ENCODE data around the gene PHF19.

PHF19 gene

DNA sequence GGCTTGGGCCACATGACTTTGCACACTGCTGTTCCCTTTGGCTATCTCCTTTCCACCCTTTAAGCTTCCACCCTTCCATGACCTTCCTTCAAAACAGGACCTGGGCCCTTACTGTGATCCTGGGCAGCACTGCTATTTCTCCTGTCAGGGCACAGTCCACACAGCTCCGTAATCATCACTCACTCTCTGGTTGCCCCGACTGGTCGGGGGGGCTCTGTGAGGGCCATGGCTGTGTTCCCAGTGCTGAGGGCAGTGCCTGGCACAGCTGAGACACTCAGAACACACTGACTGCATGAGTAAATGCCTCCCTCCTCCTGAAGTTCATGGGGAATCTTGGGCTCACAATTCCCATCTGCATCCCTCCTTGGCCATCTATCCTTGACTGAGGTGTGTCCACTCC is 37.4 kb upstream of the PHF19 start:
- no peak for DNase-seq (ENCODE audit: extremely low read depth in 1 of 2, low read depth in 1 of 2)

DNA sequence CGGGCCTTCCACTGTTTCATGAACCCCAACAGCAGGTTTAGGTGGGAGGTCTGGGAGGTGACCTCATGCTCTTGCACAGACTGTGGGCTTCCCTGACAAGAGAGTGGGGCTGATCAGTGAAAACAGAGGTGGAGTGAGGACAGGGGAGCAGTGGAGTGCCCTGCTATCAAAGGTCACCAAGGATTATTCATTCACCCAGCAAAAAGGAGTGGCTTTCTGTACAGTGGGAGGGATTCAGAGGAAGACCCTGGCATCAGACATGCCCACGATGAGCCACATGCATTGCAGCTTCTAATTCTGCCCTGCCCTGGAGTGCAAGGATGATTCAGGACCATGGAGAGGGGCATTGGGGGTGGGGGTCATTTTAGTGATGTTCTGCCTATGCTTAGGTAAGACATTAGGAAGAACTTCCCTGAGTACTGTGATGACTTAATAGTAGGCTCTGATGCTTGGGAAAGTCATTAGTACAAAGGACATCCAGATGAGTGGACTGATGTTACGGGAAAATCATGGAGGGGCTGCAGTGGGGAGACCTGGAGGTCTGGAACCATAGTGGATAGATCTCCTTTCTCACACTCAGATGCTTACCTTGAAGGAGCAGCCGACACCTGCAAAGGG is 36.8 kb upstream of the PHF19 start:
- DNase-seq (ENCODE audit: extremely low read depth in 1 of 2, low read depth in 1 of 2) = no peak

DNA sequence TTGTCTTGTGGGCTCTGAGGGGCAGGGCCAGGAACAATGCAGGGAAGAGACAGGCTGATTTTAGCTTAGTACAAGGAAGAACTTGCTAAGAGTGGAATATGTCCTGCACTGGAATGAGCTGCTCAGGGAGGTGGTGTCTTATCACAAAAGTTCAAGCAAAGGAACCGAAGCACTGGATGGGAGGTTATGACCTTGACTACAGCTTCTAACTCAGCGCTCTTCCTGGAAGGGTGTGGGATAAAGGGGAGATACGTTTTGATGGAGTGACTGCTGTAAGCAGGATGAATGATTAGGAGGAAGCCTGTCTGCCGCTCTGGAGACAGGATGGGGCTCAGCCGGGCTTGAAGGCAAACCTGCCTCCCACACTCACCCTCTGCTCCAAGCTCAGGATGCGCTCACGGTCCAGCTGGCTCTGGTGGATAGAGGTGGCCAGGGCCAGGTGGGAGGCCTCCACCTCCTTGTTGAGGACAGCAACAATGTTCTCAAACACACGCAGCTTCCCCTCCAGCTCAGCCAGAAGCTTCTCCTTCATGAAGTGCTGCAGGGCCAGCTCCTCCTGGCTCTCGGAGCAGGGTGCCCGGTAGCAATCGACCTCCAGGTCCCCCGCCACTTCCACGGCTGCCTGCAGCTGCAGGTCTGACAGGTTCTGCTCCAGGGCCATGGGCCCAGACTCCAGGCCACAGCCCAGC is 36.1 kb upstream of the PHF19 start:
- DNase-seq (ENCODE audit: extremely low read depth in 1 of 2, low read depth in 1 of 2) = no peak

DNA sequence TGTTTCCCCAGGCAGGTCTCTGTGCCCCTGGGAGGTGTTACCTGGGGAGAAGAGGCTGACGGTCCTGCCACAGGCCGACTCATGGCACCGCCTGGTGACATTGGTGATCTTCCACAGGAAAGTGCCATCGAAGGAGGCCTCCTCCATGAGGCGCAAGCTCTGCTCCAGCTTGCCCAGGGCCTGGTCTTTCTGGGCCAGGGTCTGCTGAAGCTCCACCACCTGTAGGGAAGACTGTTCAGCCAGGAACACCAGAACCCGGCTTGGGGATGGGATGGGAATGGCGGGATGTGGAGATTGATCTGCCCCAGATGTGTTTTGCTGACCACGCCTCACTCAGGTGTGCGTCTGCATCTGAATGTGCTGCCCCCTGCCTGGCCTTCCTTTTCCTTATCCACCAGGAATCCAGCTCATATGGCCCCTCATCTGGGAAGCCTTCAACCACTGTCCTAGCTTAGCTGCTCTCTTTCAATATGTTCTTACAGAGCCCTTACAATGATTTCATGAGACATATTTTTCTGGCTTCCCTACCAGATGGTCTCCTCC is 34.4 kb upstream of the PHF19 start:
- DNase-seq (ENCODE audit: extremely low read depth in 1 of 2, low read depth in 1 of 2) = no peak

DNA sequence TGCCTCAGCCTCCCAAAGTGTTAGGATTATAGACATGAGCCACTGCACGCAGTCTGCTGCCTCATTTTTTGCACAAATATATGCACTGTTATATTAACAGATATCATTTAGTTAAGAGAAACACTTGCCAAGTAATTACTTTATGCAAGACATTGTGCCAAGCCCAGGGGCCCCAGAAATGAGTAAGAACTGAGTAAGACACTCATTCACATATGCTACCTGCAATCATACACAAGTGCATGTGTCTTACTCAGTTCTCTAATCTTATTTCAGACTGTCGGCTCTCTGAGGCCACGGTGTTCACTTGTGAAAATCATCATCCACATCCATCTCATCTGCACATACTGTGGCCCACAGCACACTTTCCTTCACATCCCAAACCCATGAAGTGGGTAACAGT is 33.7 kb upstream of the PHF19 start:
- no peak for DNase-seq (ENCODE audit: extremely low read depth in 1 of 2, low read depth in 1 of 2)

DNA sequence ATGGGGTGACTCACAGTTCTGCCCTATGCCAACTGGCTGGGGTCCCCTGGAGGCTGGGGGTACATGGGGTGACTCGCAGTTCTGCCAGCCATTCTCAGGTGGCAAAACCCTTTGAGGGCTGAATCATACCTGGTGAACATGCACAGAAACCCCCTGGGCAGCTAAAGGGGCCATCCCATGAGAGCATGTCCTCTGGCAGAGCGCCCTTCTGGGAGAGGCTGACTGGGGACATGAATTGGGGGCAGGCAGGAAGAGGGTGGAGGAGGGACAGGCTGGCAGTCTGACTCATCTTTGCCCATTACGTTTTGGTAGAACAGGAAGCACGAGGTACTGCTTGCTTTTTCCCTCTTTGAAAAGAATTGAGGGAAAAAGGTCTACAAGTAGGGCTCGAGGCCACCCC is 32.9 kb upstream of the PHF19 start:
- no peak for DNase-seq (ENCODE audit: extremely low read depth in 1 of 2, low read depth in 1 of 2)

DNA sequence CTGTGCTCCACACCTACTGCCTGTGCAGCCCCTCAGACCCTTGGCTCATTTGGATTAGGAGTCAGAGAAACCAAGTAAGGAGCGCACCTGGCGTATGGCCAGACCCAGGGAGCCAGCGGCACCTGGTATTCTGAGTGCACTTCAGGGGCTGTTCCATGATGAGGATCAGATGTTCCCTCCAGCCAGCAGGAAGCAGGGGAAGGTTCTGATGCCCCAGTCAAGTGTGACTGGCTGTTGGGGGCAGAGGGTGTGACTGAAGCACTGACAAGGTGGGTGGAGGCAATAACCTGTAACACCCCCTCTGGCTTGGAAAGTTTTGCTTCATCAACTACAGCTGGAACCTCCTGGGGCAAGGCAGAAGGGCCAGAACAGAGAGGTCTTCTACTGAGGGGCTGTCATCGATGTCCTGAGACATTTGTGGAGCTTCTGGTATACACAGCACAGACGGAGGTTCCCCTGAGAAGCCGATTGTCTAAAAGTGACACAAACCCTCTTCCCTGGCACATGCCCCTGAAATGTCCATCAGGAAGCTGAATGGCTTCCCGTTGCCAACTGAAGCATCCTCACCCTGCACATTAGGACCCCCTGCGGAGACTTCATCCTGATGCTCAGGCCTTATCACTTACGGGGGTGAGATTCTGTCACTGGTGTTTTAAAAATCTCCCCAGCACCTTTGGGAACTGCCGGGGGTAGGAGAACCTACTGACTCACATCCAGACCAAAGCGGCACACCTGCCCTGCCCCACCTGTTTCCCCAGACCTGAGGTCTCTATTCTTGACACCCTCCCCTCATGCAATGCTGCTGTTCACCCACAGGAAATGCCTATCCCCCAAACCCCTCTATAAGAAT is 28.6 kb upstream of the PHF19 start:
- no peak for DNase-seq (ENCODE audit: extremely low read depth in 1 of 2, low read depth in 1 of 2)

DNA sequence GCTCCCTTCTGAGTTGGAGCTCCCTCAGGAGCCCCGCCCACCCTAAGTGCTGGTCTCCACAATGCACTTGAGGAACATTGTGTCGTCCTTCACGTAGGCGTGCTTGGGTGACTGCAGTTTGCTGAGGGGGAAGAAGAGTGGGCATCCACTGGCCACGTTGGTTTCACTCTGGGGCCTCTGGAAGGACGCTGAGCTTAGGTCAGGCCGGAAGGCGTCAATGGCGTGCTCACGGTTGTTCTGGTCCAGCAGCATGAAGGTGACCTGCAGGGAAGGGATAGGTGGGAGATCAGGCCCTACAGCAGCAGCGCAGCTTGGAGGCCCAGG is 28.0 kb upstream of the PHF19 start:
- no peak for DNase-seq (ENCODE audit: extremely low read depth in 1 of 2, low read depth in 1 of 2)

DNA sequence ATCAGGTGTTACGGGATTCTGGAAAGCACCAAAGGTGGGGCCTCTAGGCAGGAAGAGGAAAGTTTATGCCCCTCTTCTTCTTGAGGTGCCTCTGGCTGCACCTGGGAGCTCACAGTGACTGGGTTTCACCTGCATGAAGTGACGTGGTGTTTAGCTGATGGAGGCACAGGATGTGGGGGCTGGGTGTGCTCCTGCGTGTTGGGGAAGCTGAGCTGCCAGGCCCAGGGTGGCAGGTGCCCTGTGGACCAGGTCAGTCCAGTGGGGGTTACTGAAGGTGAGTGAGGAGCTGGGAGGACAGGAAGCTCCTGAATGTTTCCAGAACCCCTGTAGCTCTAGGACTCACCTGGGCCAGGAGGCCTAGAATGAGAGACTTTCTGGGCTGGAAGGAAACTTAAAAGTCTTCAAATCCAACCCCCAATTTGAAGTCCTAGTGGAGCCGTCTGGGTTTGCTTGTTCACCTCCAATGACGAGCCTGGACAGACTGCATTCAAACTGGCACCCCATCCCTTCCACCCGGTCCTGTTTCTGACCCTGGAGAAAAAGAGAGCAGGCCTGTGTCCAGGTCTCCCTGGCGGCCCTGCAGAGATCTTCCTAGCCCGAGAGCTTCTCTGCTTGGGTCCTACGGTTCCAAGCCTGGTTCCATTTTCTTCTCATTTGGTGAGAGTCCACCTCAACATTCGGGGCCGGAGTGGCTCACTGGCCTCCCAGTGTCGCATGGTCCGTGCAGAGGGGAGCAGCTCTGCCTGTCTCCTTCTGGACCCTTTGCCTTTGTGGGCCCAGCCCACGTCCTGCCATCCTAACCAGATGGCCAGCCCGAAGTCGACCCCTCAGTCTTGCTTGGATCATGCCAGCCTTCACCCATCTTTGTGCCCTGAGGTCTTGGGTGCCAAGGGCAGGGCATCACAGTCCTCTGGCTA is 27.3 kb upstream of the PHF19 start:
- DNase-seq (ENCODE audit: extremely low read depth in 1 of 2, low read depth in 1 of 2) = no peak

DNA sequence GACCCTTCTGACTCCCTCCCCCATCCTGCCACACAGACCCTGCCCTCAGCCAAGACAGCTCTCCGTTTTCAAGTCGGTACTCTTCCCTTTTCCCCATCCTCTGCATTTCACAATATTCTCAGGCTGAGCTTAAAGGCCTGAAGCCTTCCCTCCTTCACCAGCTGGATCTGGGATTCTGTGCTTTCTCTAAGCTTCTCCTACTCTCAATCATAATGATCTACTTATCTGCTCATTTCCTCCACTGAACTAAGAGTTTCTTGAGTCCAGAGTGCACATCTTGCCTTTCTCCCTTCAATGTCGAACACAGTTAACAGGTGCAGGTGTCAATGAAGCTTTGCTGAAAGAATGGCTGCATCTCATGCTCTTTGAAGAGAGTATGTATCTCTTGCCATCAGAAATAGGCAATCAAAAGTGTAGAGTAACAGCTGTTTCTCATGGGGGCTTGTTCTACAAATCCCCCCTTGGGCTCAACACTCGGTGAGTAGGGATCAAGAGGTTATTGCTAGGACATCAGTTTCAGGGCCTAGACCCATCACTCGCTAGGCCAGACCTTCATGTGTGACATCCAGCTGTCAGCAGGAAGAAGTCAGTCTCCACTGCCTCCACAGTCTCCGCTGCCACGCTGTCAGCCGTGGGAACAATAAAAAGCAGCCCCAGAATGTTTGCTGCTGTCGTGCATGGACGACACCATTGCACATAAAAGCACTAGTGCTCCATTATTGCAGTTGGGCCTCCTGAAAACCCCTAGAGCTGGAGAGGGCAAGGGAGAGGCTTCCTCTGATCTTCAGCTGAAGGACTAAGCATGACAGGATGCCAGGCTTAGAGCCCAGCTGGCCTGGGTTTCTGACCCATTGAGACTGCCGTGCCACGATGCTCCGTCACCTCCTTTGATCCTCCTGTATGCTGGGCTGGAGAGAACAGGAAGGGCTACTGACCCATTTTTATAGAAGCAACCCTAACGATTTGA is 25.9 kb upstream of the PHF19 start:
- no peak for DNase-seq (ENCODE audit: extremely low read depth in 1 of 2, low read depth in 1 of 2)

DNA sequence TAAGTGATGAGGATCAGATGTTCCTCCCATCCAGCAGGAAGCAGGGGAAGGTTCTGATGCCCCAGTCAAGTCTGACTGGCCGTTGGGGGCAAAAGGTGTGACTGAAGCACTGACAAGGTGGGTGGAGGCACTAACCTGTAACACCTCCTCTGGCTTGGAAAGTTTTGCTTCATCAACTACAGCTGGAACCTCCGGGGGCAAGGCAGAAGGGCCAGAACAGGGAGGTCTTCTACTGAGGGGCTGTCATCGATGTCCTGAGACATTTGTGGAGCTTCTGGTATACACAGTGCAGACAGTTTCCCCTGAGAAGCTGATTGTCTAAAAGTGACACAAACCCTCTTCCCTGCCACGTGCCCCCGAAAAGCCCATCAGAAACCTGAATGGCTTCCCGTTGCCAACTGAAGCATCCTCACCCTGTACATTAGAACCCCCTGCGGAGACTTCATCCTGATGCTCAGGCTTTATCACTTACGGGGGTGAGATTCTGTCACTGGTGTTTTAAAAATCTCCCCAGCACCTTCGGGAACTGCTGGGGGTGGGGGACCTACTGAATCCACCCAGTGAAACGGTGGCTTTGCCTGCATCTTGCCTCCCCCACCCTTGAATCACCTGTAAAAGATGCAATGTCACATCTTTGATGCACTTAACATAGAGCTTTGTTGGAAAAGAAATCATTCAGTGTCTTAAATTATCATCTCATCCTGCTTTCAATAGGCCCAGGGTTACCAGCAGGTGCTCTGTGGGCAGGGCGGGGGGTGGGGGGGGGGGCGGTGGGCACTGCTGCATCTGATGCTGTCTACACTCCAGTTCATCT is 25.0 kb upstream of the PHF19 start:
- DNase-seq (ENCODE audit: extremely low read depth in 1 of 2, low read depth in 1 of 2) = no peak

DNA sequence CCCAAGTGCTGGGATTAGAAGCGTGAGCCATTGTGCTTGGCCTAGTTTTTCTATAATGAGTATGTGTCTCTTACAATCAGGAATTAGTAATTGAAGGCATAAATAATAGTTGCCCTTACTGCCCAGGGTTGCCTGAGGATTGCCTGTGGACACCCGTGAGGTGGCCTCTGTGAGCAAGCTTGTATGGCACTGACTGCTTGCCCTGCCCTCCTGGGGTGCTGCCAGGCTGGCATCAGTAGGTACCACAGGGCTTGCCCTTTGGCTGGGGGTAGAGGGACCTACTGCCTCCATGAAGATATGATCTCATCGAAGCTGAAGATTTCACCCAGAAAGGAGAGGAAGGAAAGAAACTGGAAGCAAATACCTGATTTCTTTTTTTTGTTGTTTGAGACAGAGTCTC is 23.8 kb upstream of the PHF19 start:
- no peak for DNase-seq (ENCODE audit: extremely low read depth in 1 of 2, low read depth in 1 of 2)

DNA sequence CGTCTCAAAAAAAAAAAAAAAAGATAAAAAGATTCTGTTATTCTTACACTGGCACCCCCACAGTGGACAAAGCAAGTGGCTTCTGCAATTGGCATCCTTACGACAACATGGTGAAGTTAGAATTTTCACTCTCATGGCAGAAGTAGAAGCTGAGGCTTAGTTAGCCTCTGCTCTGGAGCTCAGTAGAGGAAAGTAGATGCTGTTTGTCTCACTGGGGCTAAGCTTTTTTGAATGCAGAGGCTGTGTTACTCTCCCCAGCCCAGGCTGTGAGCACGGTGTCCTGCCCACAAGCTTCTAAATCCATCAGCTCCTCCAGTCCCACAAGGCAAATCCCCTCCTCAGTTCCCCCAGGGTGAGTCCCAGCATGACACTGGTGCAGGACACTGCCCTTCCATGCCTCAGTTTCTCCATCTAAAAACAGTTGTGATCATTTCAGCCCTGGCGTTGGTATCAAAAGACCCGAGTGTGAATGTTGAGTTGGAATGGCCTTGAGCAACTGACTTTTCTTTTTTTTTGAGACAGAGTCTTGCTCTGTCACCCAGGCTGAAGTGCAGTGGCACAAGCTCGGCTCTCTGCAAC is 22.6 kb upstream of the PHF19 start:
- DNase-seq (ENCODE audit: extremely low read depth in 1 of 2, low read depth in 1 of 2) = no peak

DNA sequence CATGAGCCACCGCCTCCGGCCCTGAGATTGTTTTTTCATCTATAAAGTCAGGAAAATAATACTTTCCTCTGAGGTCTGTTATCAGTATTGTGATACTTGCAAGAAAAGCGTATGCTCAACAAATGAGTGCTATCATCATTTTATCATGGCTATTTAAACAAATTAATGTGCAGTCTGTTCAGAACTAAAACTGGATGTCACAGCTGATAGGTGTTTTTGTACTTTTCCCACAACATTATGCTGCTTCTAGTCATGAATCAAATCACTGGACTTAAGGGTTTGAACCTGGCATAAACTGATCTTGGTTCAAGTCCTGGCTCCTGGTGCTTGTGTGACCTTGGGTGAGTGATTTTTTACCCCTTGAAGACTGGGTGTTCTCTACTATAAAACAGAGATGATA is 21.4 kb upstream of the PHF19 start:
- no peak for DNase-seq (ENCODE audit: extremely low read depth in 1 of 2, low read depth in 1 of 2)

DNA sequence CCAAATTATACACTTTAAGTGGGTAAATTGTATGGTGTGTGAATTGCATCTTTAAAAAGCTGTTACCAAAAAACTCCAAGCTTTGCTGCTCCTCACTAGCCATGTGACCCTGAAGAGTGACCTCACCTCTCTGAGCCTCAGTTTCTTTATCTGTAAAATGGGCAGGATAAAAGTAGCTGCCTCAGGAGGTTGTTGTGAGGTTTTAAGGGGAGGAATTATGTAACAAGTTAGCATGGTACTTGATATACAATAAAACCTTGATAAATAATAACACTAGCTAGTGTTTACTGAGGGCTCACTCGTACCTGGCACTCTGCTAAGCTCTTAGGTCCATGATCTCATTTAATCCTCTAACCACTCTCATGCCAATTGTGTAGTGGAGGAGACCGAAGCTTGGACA is 19.0 kb upstream of the PHF19 start:
- no peak for DNase-seq (ENCODE audit: extremely low read depth in 1 of 2, low read depth in 1 of 2)

DNA sequence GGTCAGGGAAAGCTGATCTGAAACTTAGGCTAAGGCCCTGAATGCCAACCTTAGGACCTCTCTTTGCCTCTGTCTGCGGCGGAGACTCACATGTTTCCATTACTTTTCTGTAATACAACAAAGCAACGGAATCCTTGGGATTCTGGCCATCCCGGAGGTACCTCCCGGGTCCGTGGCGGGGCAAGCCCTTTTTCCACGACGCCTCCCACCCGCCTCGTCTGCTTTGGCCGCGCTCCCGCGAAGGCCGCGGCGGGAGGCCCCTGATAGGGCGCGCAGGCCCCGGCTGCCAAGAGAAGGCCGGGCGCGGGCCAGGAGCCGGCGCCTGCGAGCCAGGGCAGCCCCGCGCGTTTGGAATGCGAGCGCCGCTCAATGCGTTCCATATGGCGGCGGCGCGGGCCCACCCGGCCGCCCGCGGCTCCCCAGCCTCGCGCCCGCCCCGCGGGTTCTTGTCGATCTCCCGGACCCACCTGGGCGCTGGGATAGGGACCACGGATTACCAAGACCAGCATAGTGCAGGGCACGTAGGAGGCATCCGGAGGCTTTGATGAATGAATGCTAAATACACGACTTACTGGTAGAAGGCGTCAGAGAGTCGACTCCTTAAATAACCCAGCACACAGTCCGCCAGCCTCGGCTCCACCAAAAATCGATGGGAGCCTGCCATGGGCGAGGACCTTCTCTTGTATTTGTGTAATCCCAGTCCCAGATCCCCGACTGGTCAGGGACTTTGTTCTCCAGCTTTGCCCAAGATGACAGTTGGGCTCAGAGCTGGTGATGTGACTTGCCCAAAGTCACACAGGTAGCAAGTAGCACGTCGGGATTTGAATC is 17.5 kb upstream of the PHF19 start:
- DNase-seq (ENCODE audit: extremely low read depth in 1 of 2, low read depth in 1 of 2) = no peak

DNA sequence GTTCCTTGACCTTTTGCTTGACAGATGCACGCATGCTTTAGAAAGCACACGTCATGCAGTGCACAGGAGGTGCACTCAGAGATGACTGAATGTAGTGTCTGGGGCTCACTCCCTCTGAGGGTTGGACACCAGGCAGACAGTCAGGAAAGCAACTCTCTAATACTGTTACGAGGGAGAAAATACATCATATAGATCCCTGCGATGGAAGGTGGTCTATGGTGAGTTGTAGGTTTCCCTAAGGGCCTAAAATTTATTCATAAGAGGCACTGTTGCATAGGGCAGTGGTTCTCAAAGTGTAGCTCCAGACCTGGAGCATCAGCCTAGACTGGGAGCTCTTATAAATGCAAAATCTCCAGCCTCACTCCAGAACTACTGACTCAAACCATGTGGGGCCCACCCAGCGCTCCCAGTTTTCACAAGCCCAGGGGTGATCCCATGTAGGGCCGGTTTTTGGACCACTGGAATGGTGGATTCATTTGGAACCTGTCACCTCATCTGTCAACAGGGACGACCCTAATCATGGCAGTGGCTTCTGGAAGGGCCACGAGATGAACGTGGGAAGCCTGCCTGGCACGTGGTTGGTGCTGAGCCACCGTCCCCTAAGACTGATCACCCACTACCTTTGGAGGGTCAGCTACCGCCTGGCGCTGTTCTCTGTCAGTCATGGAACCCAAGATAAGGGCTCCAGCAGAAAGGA is 16.8 kb upstream of the PHF19 start:
- no peak for DNase-seq (ENCODE audit: extremely low read depth in 1 of 2, low read depth in 1 of 2)

Data from stimulated activated CD8-positive, alpha-beta memory T cell treated with anti-CD3 and anti-CD28 coated beads, Interleukin-7, amount 100 ng/mL, for 48 hours (primary cell).